Measurements from ENCODE around the gene MAB21L4. TPM values are rescaled to one million over a fixed set of nuclear protein-coding genes. Genes with fewer than 3 reads are reported as not detected.

MAB21L4 gene
- not detected in 2 replicates for total RNA-seq

DNA sequence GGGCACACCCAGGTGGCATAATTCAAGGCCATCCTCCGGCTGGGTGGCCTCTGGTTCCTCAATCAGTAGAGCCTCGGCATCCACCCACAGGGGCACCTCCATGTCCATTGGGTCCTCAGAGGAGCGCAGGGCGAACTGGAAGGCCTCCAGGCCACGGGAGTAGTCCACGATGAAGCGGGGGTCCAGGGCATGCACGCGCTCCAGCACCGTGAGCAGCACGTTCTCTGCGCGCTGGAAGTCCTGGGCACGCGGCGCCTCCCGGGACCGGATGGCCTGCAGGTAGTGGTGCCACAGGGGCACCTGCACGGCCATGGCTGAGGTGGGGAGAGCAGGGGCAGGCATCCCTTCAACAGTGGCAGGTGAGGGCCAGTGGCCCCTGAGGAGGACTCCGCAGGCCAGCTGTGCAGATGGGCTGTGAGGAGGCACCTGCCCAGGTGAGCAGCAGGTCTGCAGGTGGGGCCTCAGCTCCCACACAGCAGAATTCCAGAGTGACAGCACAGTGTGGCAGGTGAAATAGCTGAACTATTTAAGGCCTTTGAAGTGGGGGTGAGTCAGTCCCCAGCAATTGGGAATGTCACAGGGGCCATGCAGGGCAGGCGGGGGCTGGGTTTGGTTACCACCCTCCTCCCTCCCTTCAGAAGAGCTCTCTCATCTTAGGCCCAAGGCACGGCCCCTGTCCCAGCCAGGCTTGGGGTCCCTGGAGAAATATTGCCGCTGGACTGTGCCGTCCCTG lies at the start of gene MAB21L4:
TSS of gene MAB21L4 (minus strand) at position 501 of the 733 bp plus-strand sequence. CDS start at position 342, 159 bp downstream.

GRCh38 chr2:240906141-240906910 lies 10.4 kb upstream of the MAB21L4 start, which contains the start of gene CROCC2:
CROCC2 (plus strand) TSS chr2:240906336; CDS start chr2:240906514, 178 bp downstream.

DNA sequence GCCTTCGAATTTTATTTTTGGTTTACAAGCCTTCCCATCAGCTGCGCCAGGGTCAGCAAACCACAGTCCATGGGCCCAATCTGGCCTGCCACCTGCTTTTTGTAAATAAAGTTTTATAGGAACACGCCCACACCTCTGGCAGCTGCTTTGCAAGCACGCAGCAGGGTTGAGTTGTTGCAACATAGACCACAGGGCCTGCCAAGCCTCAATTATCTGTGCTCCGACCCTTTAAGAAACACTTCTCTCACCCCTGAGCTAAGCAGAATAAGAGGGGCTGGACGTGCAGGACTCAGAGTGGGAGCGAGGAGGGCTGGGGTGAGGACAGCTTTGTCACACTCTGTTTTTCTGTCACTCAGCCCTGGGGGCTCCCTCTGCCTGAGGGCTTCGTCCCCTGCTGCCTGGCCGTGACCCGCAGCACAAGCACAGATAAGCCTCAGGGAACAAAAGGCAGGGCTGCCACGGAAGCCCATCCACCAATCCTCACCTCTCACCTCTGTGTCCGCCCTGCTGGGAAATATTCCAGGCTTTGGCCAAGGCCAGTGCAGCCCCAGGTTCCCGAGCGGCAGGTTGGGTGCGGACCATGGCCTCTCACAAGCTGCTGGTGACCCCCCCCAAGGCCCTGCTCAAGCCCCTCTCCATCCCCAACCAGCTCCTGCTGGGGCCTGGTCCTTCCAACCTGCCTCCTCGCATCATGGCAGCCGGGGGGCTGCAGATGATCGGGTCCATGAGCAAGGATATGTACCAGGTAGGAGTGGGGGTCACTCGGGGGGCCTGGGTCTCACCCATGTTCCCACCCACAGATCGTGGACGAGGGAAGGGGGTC lies 27.5 kb downstream of the MAB21L4 start, which contains the start of gene AGXT:
TSS of gene AGXT (plus strand) at position 539 of the 823 bp plus-strand sequence. CDS start at position 581, 42 bp downstream.

Other genes starting within 250 kb of the MAB21L4 start
- not detected in 2 replicates for gene AQP12B, start 213.3 kb downstream of the MAB21L4 start, total RNA-seq
- gene AQP12A, start 204.3 kb downstream of the MAB21L4 start, total RNA-seq, result not detected in 2 replicates
- not detected in 2 replicates for gene KIF1A, start 75.9 kb downstream of the MAB21L4 start, total RNA-seq
- gene AGXT, start 27.3 kb downstream of the MAB21L4 start, total RNA-seq, result not detected in 2 replicates
- gene CROCC2, start 10.2 kb upstream of the MAB21L4 start, total RNA-seq, result 0.20 and 0.37 TPM in 2 replicates
- gene SNED1, start 102.5 kb upstream of the MAB21L4 start, total RNA-seq, result 154 and 391 TPM in 2 replicates
- gene MTERF4, start 206.1 kb upstream of the MAB21L4 start, total RNA-seq, result 12.1 and 18.0 TPM in 2 replicates